Left lung (tissue), 10 donors: Measurements from ENCODE around the gene CMTM7. TPM values are rescaled to one million over a fixed set of nuclear protein-coding genes. Genes with fewer than 3 reads are reported as not detected.
A peak's percentile ranks its signal among the peaks of the same experiment; 100 is the strongest.
"Not testable (repeated sequence)": the region's sequence is repeated elsewhere in the genome, so short reads cannot be mapped to it uniquely, and the experiment has no call there.

Source experiments
- ATAC-seq: fragments of 200-7000 bp; cut with Tn5 transposase; one replicate; pipeline ENCODE4 v1.9.1; 2020; ENCODE audit warnings: moderate library complexity
- DNase-seq, 4 donors: peaks; one replicate each; pipeline ENCODE4 v3.0.0-alpha.2; 2013 to 2020
- H3K27ac ChIP-seq, 2 donors: fragments of 200-600 bp; sonication (generic) in 1 of 2; one replicate each; pipeline versions ENCODE4 v1.5.0 to v1.8.0; 2020 to 2021
- H3K27me3 ChIP-seq, 2 donors: fragments of 200-600 bp; sonication (generic) in 1 of 2; one replicate each; pipeline versions ENCODE4 v1.5.0 to v1.8.0; 2020 to 2021
- H3K36me3 ChIP-seq, 2 donors: fragments of 200-600 bp; sonication (generic) in 1 of 2; one replicate each; pipeline versions ENCODE4 v1.5.0 to v1.8.0; 2020 to 2021
- H3K4me1 ChIP-seq, 2 donors: fragments of 200-600 bp; one replicate each; pipeline ENCODE4 v1.8.0; 2021
- H3K4me3 ChIP-seq, 2 donors: fragments of 200-600 bp; sonication (generic) in 1 of 2; one replicate each; pipeline versions ENCODE4 v1.5.0 to v1.8.0; 2020 to 2021; ENCODE audit warnings: mild to moderate bottlenecking in 1 of 2
- H3K9me3 ChIP-seq, 2 donors: fragments of 200-600 bp; sonication (generic) in 1 of 2; one replicate each; pipeline versions ENCODE4 v1.5.0 to v1.8.0; 2020 to 2021
- intact Hi-C, 2 donors: fragments of 100-400 bp; cut with DNase I; formaldehyde crosslinking; loops; one replicate each; pipeline versions ENCODE4 v1.11.2 to v1.14.2; 2022
- polyA plus RNA-seq, 6 donors: library from polyadenylated mRNA; unstranded; fragments of 120-200 nt; gene quantifications; one replicate each; pipeline ENCODE4 v1.2.1, GENCODE V29; 2013; ENCODE audit not compliant: insufficient read length in 6 of 6
- total RNA-seq, 2 donors: library from RNA; stranded (reverse); fragmentation: NEBNext Ultra II Directional; extraction: Animal tissue kit (Norgen Biotek cat#: 25700); gene quantifications; one replicate each; pipeline ENCODE4 v1.2.1, GENCODE V29; 2021
- TF ChIP-seq, protein P1 (sequence below), 2 donors: fragments of 200-600 bp; sonication (generic) in 1 of 2; IDR thresholded peaks; one replicate each; pipeline versions ENCODE4 v1.5.0 to v1.8.0; 2021; ENCODE audit warnings: antibody characterized with exemption in 2 of 2
- donor health status: DM: no; HTN: yes; CAD: no.
- donor health status: DM: no; HTN: no; CAD: no.

Gene CMTM7
- total and polyA plus RNA-seq, 8 donors: 46.7 to 80.5 (median 68.4) TPM

DNA sequence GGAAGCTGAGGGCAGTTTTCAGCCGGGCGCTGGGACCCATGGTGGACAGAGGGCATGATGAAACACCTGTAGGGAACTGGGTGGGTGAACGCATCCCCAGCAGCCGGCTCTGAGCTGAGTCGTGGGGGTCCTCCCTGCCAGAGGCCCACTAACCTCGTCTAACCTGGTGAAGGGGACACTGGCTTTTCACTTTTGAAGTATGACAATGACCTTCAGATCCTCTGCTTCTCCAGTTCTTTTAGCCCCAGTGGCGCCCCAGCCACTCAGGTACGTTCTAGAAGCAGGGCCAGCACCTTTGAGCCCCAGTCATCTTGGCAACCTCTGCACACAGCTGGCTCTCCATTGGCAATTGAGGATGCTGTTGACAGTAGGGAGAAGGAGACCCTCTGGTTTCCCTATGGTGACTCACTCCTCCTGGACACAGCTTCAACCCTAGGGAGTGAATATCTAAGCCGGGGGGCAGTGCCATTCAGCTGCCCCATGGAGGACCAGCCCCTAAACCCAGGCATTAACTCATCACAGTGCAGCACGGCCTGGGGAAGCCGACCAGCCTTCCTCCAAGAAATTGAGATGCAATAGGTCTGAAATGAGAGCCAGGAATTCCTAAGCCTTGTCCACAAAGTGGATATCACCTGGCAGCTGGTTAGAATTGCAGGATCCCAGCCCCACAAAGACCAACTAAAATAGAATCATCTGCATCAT lies 64.9 kb downstream of the CMTM7 start:
- H3K27me3 ChIP-seq: no peaks in the 10 kb centered on the region
- peaks cover 0 to 52% of the 10 kb centered on the region in 2 donors for H3K36me3 ChIP-seq
- H3K27ac ChIP-seq: peak overlapping the region in 1 of 2 donors; percentile 78
- ATAC-seq (no peak), DNase-seq (no peak)
- H3K4me3 ChIP-seq: no peak overlapping the region
- TF ChIP-seq, protein P1, sequence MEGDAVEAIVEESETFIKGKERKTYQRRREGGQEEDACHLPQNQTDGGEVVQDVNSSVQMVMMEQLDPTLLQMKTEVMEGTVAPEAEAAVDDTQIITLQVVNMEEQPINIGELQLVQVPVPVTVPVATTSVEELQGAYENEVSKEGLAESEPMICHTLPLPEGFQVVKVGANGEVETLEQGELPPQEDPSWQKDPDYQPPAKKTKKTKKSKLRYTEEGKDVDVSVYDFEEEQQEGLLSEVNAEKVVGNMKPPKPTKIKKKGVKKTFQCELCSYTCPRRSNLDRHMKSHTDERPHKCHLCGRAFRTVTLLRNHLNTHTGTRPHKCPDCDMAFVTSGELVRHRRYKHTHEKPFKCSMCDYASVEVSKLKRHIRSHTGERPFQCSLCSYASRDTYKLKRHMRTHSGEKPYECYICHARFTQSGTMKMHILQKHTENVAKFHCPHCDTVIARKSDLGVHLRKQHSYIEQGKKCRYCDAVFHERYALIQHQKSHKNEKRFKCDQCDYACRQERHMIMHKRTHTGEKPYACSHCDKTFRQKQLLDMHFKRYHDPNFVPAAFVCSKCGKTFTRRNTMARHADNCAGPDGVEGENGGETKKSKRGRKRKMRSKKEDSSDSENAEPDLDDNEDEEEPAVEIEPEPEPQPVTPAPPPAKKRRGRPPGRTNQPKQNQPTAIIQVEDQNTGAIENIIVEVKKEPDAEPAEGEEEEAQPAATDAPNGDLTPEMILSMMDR (IDR thresholded peaks at IDR 0.05): no peak
- intact Hi-C loops: no loop called here
- no peaks in the 10 kb centered on the region for H3K9me3 ChIP-seq
- H3K4me1 ChIP-seq: peaks cover 0 to 48% of the 10 kb centered on the region in 2 donors

DNA sequence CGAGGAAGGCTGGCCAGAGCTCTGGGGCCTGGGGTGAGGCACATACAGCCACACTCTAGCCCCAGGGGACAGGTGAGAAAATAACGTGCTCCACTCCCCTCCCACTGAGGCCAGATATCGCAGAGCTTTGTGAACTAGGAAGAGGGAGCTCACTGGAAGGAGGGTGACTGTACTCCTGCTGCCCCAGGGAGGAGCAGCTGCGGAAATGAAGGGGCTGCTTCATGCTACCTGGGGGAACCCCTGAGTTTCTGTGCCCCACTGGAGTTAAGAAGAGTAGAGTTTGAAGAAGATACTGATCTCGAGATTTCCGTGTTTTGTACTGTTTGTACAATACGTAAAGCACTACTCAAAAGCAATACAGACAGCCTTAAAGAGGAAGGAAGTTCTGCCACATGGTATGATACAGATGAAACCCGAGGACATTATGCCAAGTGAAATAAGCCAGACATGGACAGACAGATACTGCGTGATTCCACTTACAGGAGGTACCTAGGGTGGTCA lies 66.4 kb downstream of the CMTM7 start:
- TF ChIP-seq, protein P1 (IDR thresholded peaks at IDR 0.05): no peak
- peak overlapping the region; percentile 50 to 78 for H3K27ac ChIP-seq

DNA sequence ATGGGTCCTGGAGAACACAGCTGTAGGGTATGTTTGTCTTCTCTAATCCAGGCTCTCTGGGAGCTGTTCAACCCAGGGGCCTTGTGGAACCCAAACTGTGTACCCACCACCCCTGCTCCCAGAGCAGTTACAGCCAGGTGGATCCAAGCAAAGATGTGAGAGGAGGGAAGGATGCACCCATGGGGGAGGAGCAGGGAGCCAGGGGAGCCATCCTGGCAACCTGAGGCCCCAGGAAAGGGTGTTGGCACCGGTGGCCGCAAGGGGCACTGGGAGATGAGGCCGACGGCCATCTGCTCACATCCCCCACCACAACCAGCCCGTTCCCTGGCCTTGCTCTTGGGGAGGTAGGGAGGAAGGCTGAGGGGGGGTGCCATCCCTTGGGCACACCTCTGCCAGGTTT lies 67.8 kb downstream of the CMTM7 start:
- TF ChIP-seq, protein P1 (IDR thresholded peaks at IDR 0.05): no peak
- no peak for ATAC-seq
- intact Hi-C loops: no loop called here
- H3K9me3 ChIP-seq: no peaks in the 10 kb centered on the region
- peaks cover 0 to 26% of the 10 kb centered on the region in 2 donors for H3K36me3 ChIP-seq
- H3K4me3 ChIP-seq: no peak overlapping the region
- H3K4me1 ChIP-seq: peaks cover 0 to 68% of the 10 kb centered on the region in 2 donors
- H3K27me3 ChIP-seq: no peaks in the 10 kb centered on the region
- H3K27ac ChIP-seq: peak overlapping the region in 1 of 2 donors; percentile 20
- no peak for DNase-seq

More for the DNA sequence above, 66.4 kb downstream of the CMTM7 start:
- ATAC-seq: peak; percentile 50
- H3K9me3 ChIP-seq: no peaks in the 10 kb centered on the region
- peaks cover 0 to 40% of the 10 kb centered on the region in 2 donors for H3K36me3 ChIP-seq
- H3K4me1 ChIP-seq: peaks cover 0 to 60% of the 10 kb centered on the region in 2 donors
- no peaks in the 10 kb centered on the region for H3K27me3 ChIP-seq
- DNase-seq: no peak
- intact Hi-C loops: no loop called here
- H3K4me3 ChIP-seq: no peak overlapping the region

DNA sequence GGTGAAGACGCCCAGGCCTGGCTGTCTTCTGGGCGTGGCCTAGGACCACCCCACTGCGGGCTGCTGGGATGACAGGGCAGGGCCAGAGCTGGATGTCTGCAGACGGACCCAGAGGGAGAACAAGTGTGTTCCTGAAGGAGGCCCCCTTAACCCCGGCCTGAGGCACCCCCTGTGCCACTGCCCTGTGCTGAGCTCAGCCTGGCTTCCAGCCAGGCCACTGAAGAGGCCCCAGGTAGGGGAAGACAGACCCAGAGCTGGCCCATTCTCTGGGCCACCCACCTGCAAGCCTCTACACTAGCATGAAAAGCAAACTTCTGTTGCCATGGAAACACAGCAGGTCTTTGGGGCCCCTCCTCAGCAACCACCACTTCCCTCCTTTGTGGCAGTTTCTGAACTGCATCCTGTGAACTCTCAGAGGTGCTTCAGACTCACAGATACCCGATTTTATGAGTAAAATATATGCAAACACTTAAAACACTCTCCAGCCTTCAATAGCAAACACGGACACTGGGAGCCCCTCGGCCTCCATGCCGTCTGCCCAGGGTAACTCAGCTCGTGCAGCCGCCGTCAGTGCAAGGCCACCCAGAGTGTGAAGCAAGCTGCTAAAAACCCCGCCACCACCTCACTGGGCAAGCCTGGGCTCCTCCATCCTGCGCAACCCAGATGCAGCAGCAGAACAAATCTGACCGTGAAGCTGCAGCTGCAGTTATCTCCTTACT lies 68.5 kb downstream of the CMTM7 start:
- Histone ChIP-seq H3K27ac (peak overlapping the region in 1 of 2 donors; percentile 20), H3K4me3 (no peak overlapping the region), H3K4me1 (peaks cover 0 to 68% of the 10 kb centered on the region in 2 donors), H3K36me3 (peaks cover 0 to 18% of the 10 kb centered on the region in 2 donors), H3K9me3 (no peaks in the 10 kb centered on the region), H3K27me3 (no peaks in the 10 kb centered on the region)
- TF ChIP-seq, protein P1 (IDR thresholded peaks at IDR 0.05): no peak
- intact Hi-C loops: no loop called here
- DNase-seq (peak in 2 of 4 donors; percentile 72 to 74), ATAC-seq (peak; percentile 67)

DNA sequence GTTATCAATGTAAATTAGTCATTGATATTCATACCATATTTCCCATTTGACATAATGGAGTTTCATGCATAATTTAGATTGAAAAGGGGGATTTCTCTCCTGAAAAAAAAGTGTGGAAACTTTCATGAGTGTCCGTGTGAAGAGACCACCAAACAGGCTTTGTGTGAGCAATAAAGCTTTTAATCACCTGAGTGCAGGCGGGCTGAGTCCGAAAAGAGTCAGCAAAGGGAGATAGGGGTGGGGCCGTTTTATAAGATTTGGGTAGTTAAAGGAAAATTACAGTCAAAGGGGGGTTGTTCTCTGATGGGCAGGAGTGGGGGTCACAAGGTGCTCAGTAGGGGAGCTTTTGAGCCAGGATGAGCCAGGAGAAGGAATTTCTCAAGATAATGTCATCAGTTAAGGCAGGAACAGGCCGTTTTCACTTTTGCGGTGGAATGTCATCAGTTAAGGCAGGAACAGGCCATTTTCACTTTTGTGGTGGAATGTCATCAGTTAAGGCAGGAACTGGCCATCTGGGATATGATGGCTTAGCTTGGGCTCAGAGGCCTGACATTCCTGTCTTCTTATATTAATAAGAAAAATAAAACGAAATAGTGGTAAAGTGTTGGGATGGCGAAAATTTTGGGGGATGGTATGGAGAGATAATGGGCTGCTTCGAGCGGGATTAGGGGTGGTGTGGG lies 69.3 kb downstream of the CMTM7 start:
- H3K27ac ChIP-seq, H3K9me3 ChIP-seq, H3K4me3 ChIP-seq, H3K27me3 ChIP-seq, intact Hi-C loops, DNase-seq, ATAC-seq: not testable (repeated sequence)
- Histone ChIP-seq H3K4me1 (peaks cover 0 to 67% of the 10 kb centered on the region in 2 donors), H3K36me3 (peaks cover 0 to 11% of the 10 kb centered on the region in 2 donors)

DNA sequence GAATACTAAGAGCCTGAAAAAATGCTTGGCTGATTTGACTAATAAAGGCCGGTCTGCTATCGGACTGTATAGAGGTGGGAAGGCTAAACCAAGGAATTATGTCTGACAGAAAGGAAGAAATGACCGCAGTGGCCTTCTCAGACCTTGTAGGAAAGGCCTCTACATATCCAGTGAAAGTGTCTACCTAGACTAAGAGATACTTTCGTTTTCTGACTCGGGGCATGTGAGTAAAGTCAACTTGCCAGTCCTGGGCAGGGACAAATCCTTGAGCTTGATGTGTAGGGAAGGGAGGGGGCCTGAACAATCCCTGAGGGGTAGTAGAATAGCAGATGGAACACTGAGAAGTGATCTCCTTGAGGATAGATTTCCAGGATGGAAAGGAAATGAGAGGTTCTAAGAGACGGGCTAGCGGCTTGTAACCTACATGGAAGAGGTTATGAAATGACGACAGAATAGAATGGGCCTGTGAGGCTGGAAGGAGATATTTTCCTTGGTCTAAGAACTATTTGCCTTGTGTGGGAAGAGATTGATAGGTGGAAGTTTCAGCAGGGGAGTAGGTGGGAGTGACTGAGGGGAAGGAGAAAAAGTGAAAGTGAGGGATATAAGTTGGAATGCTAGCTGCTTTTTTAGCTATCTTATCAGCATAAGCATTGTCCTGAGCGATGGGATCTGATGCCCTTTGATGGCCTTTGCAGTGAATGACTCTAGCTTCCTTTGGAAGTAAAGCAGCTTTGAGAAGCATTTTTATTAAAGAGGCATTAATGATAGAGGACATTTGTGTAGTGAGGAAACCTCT lies 70.7 kb downstream of the CMTM7 start:
- intact Hi-C loops, ATAC-seq, DNase-seq, H3K9me3 ChIP-seq, H3K4me3 ChIP-seq, H3K36me3 ChIP-seq, H3K27me3 ChIP-seq: not testable (repeated sequence)
- Histone ChIP-seq H3K4me1 (peaks cover 0 to 60% of the 10 kb centered on the region in 2 donors), H3K27ac (peak overlapping the region; percentile 57 to 61)

DNA sequence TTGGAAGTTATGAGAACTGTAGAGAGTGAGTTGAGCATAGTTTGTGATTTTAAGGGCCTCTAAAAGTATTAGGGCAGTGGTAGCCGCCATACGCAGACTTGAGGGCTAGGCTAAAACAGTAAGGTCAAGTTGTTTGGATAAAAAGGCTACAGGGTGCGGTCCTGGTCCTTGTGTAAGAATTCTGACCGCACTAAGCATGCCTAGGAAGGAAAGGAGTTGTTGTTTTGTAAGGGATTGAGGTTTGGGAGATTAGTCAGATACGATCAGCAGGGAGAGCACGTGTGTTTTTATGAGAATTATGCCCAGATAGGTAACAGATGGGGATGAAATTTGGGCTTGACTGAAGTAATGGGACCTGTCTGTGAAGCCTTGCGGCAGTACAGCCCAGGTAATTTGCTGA lies 71.8 kb downstream of the CMTM7 start:
- intact Hi-C loops, DNase-seq, H3K27me3 ChIP-seq, H3K9me3 ChIP-seq, H3K4me3 ChIP-seq, ATAC-seq, H3K36me3 ChIP-seq: not testable (repeated sequence)
- Histone ChIP-seq H3K27ac (peak overlapping the region; percentile 51 to 57), H3K4me1 (peaks cover 0 to 60% of the 10 kb centered on the region in 2 donors)

DNA sequence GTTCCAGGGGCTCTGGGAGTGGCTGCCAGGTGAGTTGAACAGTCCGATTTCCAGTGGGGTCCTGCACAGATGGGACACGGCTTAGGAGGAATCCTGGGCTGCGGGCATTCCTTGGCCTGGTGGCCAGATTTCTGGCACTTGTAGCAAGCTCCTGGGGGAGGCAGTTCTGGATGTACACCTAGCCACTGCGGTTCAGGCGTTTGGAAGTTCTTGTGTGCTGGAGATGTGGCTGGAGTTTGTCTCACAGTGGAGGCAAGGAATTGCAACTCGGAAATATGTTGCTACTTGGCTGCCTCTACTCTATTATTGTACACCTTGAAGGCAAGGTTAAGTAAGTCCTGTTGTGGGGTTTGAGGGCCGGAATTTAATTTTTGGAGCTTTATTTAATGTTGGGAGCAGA lies 73.1 kb downstream of the CMTM7 start:
- ATAC-seq, H3K4me3 ChIP-seq, H3K9me3 ChIP-seq, H3K27ac ChIP-seq, H3K27me3 ChIP-seq, intact Hi-C loops, DNase-seq: not testable (repeated sequence)
- Histone ChIP-seq H3K4me1 (peaks cover 0 to 62% of the 10 kb centered on the region in 2 donors), H3K36me3 (peaks cover 0 to 11% of the 10 kb centered on the region in 2 donors)
